ENCODE results near the gene ABCA8.

DNA sequence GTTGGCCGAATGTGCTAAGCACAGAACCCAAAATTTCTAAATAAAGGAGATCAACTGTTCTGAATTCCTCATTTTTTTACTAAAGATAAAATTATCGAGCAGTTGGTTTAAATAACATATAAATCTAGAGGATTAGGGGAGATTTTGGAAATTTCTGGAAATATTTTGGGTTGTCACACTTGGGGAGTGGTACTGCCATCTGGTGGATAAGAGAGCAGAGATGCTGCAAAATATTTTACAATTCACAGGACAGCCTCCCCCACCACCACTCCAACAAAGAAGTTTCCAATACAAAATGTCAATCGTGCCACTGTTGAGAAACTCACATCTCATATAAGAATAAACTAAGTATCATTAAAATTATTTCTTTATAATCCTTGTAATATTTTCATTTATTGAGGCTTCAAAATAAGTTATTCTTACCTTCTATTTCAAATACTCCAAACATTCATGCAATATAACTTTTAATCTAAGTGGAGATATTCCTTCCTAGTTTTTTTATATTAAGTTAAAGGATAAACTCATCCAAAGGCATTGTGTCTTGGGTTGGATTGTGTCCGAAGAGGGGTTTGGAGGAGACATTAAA, 17.0 kb upstream of the ABCA8 start:
- TF ChIP-seq SUZ12 (IDR thresholded peaks at IDR 0.05; ENCODE audit: low read length) (no peak), CREB1 (IDR thresholded peaks at IDR 0.05) (no peak), KDM5A (IDR thresholded peaks at IDR 0.05; ENCODE audit: low read length) (no peak), TAF1 (IDR thresholded peaks at IDR 0.05; ENCODE audit: low read depth, low read length) (no peak), GTF2F1 (IDR thresholded peaks at IDR 0.05; ENCODE audit: borderline replicate concordance, low read depth, low read length) (no peak), EZH2 (IDR thresholded peaks at IDR 0.05; ENCODE audit: low read depth, low read length, severe bottlenecking) (no peak), SRF (IDR thresholded peaks at IDR 0.05; ENCODE audit: low read depth, low read length) (no peak), TBP (IDR thresholded peaks at IDR 0.05; ENCODE audit: low read depth, low read length) (no peak), POLR2AphosphoS5 (IDR thresholded peaks at IDR 0.05; ENCODE audit: low read depth, low read length) (no peak), POLR2A (IDR thresholded peaks at IDR 0.05; ENCODE audit: control extremely low read depth in 1 of 2, low read depth in 2 of 2, low read length in 2 of 2) (no peak)
- TF ChIP-seq, protein P1, sequence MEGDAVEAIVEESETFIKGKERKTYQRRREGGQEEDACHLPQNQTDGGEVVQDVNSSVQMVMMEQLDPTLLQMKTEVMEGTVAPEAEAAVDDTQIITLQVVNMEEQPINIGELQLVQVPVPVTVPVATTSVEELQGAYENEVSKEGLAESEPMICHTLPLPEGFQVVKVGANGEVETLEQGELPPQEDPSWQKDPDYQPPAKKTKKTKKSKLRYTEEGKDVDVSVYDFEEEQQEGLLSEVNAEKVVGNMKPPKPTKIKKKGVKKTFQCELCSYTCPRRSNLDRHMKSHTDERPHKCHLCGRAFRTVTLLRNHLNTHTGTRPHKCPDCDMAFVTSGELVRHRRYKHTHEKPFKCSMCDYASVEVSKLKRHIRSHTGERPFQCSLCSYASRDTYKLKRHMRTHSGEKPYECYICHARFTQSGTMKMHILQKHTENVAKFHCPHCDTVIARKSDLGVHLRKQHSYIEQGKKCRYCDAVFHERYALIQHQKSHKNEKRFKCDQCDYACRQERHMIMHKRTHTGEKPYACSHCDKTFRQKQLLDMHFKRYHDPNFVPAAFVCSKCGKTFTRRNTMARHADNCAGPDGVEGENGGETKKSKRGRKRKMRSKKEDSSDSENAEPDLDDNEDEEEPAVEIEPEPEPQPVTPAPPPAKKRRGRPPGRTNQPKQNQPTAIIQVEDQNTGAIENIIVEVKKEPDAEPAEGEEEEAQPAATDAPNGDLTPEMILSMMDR (IDR thresholded peaks at IDR 0.05; ENCODE audit: control extremely low read depth in 1 of 3, insufficient read depth in 1 of 3, low read depth in 1 of 3, low read length in 3 of 3) = peak in 2 of 3 experiments; percentile 45 to 56; a peak in 3 of 4 replicates
- TF ChIP-seq, protein P2, sequence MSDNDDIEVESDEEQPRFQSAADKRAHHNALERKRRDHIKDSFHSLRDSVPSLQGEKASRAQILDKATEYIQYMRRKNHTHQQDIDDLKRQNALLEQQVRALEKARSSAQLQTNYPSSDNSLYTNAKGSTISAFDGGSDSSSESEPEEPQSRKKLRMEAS (IDR thresholded peaks at IDR 0.05) = no peak
